GM23248 (cell line): ENCODE results near the gene SMPD1. TPM values are rescaled to one million over a fixed set of nuclear protein-coding genes. Genes with fewer than 3 reads are reported as not detected.
A peak's percentile ranks its signal among the peaks of the same experiment; 100 is the strongest.

Experiments used
- DNase-seq: peaks from one replicate; pipeline ENCODE4 v3.0.0-alpha.2; 2015
- H2AFZ ChIP-seq: fragments of 200-600 bp; sonication (generic); 2 replicates; pipeline ENCODE4 v1.6.1; 2016; ENCODE audit warnings: antibody characterized with exemption
- H3F3A ChIP-seq: fragments of 200-600 bp; sonication (generic); 2 replicates; pipeline ENCODE4 v1.6.1; 2016; ENCODE audit warnings: mild to moderate bottlenecking, antibody characterized with exemption, mixed run types; ENCODE audit not compliant: insufficient read depth
- H3K27ac ChIP-seq: fragments of 200-600 bp; sonication (generic); 2 replicates; pipeline ENCODE4 v1.5.1; 2016; ENCODE audit warnings: mild to moderate bottlenecking
- H3K27me3 ChIP-seq: fragments of 200-600 bp; sonication (generic); replicated peaks from 2 replicates; pipeline ENCODE4 v1.6.1; 2016; ENCODE audit warnings: mild to moderate bottlenecking; ENCODE audit not compliant: insufficient read depth
- H3K36me3 ChIP-seq: fragments of 200-600 bp; sonication (generic); 2 replicates; pipeline ENCODE4 v1.6.1; 2016; ENCODE audit warnings: low read depth, mild to moderate bottlenecking
- H3K4me1 ChIP-seq: fragments of 200-600 bp; sonication (generic); 2 replicates; pipeline ENCODE4 v1.6.1; 2016; ENCODE audit warnings: mild to moderate bottlenecking; ENCODE audit not compliant: insufficient read depth
- H3K4me2 ChIP-seq: fragments of 200-600 bp; sonication (generic); one replicate; pipeline ENCODE4 v1.6.1; 2016; ENCODE audit warnings: mild to moderate bottlenecking; ENCODE audit not compliant: unreplicated experiment
- H3K4me3 ChIP-seq: fragments of 200-600 bp; sonication (generic); 2 replicates; pipeline ENCODE4 v1.5.1; 2016; ENCODE audit warnings: mild to moderate bottlenecking
- H3K79me2 ChIP-seq: fragments of 200-600 bp; sonication (generic); 2 replicates; pipeline ENCODE4 v1.6.1; 2016; ENCODE audit warnings: mild to moderate bottlenecking; ENCODE audit not compliant: insufficient read depth
- H3K9ac ChIP-seq: fragments of 200-600 bp; sonication (generic); 2 replicates; pipeline ENCODE4 v1.6.1; 2016; ENCODE audit warnings: mild to moderate bottlenecking
- H3K9me2 ChIP-seq: fragments of 200-600 bp; sonication (generic); 2 replicates; pipeline ENCODE4 v1.6.1; 2016; ENCODE audit warnings: mixed run types, mild to moderate bottlenecking, moderate library complexity; ENCODE audit not compliant: insufficient read depth
- H3K9me3 ChIP-seq: fragments of 200-600 bp; sonication (generic); one replicate; pipeline ENCODE4 v1.6.1; 2017; ENCODE audit warnings: low read depth
- H4K20me1 ChIP-seq: fragments of 200-600 bp; sonication (generic); 2 replicates; pipeline ENCODE4 v1.6.0; 2016; ENCODE audit not compliant: insufficient read depth
- EZH2 ChIP-seq: fragments of 200-600 bp; sonication (generic); IDR thresholded peaks from 2 replicates; pipeline ENCODE4 v1.6.1; 2018; ENCODE audit warnings: antibody characterized with exemption, mild to moderate bottlenecking; ENCODE audit not compliant: insufficient read depth, poor library complexity, severe bottlenecking
- EZH2phosphoT487 ChIP-seq: fragments of 200-600 bp; sonication (generic); IDR thresholded peaks from 2 replicates; pipeline ENCODE4 v1.6.1; 2018; ENCODE audit warnings: antibody characterized with exemption, moderate library complexity, mild to moderate bottlenecking, low read depth; ENCODE audit not compliant: insufficient read depth
- WGBS, 2 experiments: methylation state at CpG; one replicate each; pipeline ENCODE4 v1.1.6; 2015 to 2017; ENCODE audit warnings: low lambda C conversion rate in 2 of 2, low coverage in 1 of 2; ENCODE audit errors: missing lambda C conversion rate in 2 of 2; 5-methylcytosine and 5-hydroxymethylcytosine counted together
- in situ Hi-C: fragments of 300-500 bp; cut with MboI; formaldehyde crosslinking; loops from 2 replicates; pipeline ENCODE4 v1.15.0; 2020
- polyA plus RNA-seq: library from polyadenylated mRNA; unstranded; fragments of >200 nt; fragmentation: Nextera tagmentation; extraction: Ambion mirVana; gene quantifications from 2 replicates; pipeline ENCODE4 v1.2.1, GENCODE V29; 2016
- total RNA-seq: library from RNA; depleted of rRNA; stranded (reverse); fragments of >200 nt; shearing (Covaris generic); gene quantifications from 2 replicates; pipeline ENCODE4 v1.2.3, GENCODE V29; 2014

SMPD1 gene
- total and polyA plus RNA-seq, 2 experiments from 2014 or later, result 67.9 to 87.8 TPM

- Histone ChIP-seq H3F3A (peaks cover 5% of the 10 kb centered on the region; the same call in 1 of the 2 replicates), H3K36me3 (no peaks in the 10 kb centered on the region)
Measured at GRCh38 chr11:6427516-6427915, 37.2 kb downstream of the SMPD1 start.

GRCh38 chr11:6431861-6432260 lies 41.6 kb downstream of the SMPD1 start:
- Histone ChIP-seq H4K20me1 (no peaks in the 10 kb centered on the region), H3K4me3 (no peak overlapping the region), H3K79me2 (no peaks in the 10 kb centered on the region), H3K9me3 (no peaks in the 10 kb centered on the region), H3K4me2 (no peak overlapping the region), H3K9ac (no peak overlapping the region), H3K9me2 (no peaks in the 10 kb centered on the region), H3K27ac (no peak overlapping the region), H3F3A (peaks cover 8% of the 10 kb centered on the region; the same call in 1 of the 2 replicates), H3K36me3 (no peaks in the 10 kb centered on the region), H3K27me3 (no peaks in the 10 kb centered on the region), H2AFZ (no peak overlapping the region), H3K4me1 (no peaks in the 10 kb centered on the region)
- in situ Hi-C loops, result no loop called here
- WGBS, 2 experiments, result 13 to 31% methylated on average over 3 of the region's 3 CpGs
- TF ChIP-seq EZH2 (no peak), EZH2phosphoT487 (no peak)
- DNase-seq, result peak; percentile 94

More at GRCh38 chr11:6427516-6427915, 37.2 kb downstream of the SMPD1 start:
- no peak overlapping the region for H3K4me2 ChIP-seq
- in situ Hi-C loops, result no loop called here
- no peaks in the 10 kb centered on the region for H3K9me3 ChIP-seq
- H3K9me2 ChIP-seq, result no peaks in the 10 kb centered on the region
- DNase-seq, result no peak
- H3K27ac ChIP-seq, result no peak overlapping the region
- H3K4me3 ChIP-seq, result no peak overlapping the region
- TF ChIP-seq EZH2 (no peak), EZH2phosphoT487 (no peak)
- no peaks in the 10 kb centered on the region for H3K4me1 ChIP-seq
- H3K79me2 ChIP-seq, result no peaks in the 10 kb centered on the region
- no peaks in the 10 kb centered on the region for H3K27me3 ChIP-seq
- no peak overlapping the region for H3K9ac ChIP-seq
- H4K20me1 ChIP-seq, result no peaks in the 10 kb centered on the region
- H2AFZ ChIP-seq, result no peak overlapping the region

- Histone ChIP-seq H3K4me1 (no peaks in the 10 kb centered on the region), H3K4me3 (no peak overlapping the region), H3K4me2 (no peak overlapping the region), H4K20me1 (no peaks in the 10 kb centered on the region), H3K9me2 (no peaks in the 10 kb centered on the region), H3K79me2 (no peaks in the 10 kb centered on the region), H3K36me3 (no peaks in the 10 kb centered on the region), H3K27ac (no peak overlapping the region), H3K9me3 (no peaks in the 10 kb centered on the region), H3F3A (peaks cover 8% of the 10 kb centered on the region; the same call in 1 of the 2 replicates), H3K27me3 (no peaks in the 10 kb centered on the region), H3K9ac (no peak overlapping the region), H2AFZ (no peak overlapping the region)
- no peak for DNase-seq
- 57 to 65% methylated on average over 5 of the region's 5 CpGs for WGBS, 2 experiments
- TF ChIP-seq EZH2phosphoT487 (no peak), EZH2 (no peak)
- in situ Hi-C loops, result no loop called here
Measured at GRCh38 chr11:6433998-6434660, 43.9 kb downstream of the SMPD1 start.

GRCh38 chr11:6437423-6437822 lies 47.1 kb downstream of the SMPD1 start:
- no peak for TF ChIP-seq EZH2
- TF ChIP-seq EZH2phosphoT487, result no peak
- in situ Hi-C loops, result no loop called here
- Histone ChIP-seq H3K27me3 (no peaks in the 10 kb centered on the region), H3K79me2 (no peaks in the 10 kb centered on the region), H3K9me3 (no peaks in the 10 kb centered on the region), H3K4me1 (no peaks in the 10 kb centered on the region), H2AFZ (no peak overlapping the region), H3K36me3 (no peaks in the 10 kb centered on the region), H3K9me2 (no peaks in the 10 kb centered on the region), H3K4me3 (no peak overlapping the region), H3K4me2 (no peak overlapping the region), H3K27ac (no peak overlapping the region), H3K9ac (no peak overlapping the region), H3F3A (0 out of 2 replicates have a peak, but pooled peaks cover 5% of the 10 kb centered on the region), H4K20me1 (no peaks in the 10 kb centered on the region)
- no peak for DNase-seq
- 88 to 94% methylated on average over 12 of the region's 12 CpGs for WGBS, 2 experiments

- no peak for DNase-seq
- H3K27me3 ChIP-seq, result no peaks in the 10 kb centered on the region
- in situ Hi-C loops, result no loop called here
- H3F3A ChIP-seq, result no peaks in the 10 kb centered on the region
- H3K79me2 ChIP-seq, result no peaks in the 10 kb centered on the region
- H3K27ac ChIP-seq, result no peak overlapping the region
- no peak overlapping the region for H3K4me3 ChIP-seq
- no peaks in the 10 kb centered on the region for H3K36me3 ChIP-seq
- H3K9me2 ChIP-seq, result no peaks in the 10 kb centered on the region
- H3K9ac ChIP-seq, result no peak overlapping the region
- no peaks in the 10 kb centered on the region for H3K4me1 ChIP-seq
- WGBS, 2 experiments, result 96% methylated on average over 3 of the region's 3 CpGs
- TF ChIP-seq EZH2phosphoT487 (no peak), EZH2 (no peak)
- H2AFZ ChIP-seq, result no peak overlapping the region
- H4K20me1 ChIP-seq, result no peaks in the 10 kb centered on the region
- no peaks in the 10 kb centered on the region for H3K9me3 ChIP-seq
- H3K4me2 ChIP-seq, result no peak overlapping the region
Measured at GRCh38 chr11:6437993-6438392, 47.7 kb downstream of the SMPD1 start.
